GM12878 (cell line): ENCODE data around the gene FCHSD2. TPM values are rescaled to one million over a fixed set of nuclear protein-coding genes. Genes with fewer than 3 reads are reported as not detected.

ENCODE experiments used
- BMI1 ChIP-seq: fragments of 450-650 bp; IDR thresholded peaks from 2 replicates; pipeline ENCODE4 v1.6.1; 2016; ENCODE audit warnings: mild to moderate bottlenecking, moderate library complexity, borderline replicate concordance
- CTCF ChIP-seq, 3 experiments: IDR thresholded peaks in 2 of 3; conservative IDR thresholded peaks in 1 of 3; 2 replicates each; pipeline ENCODE4 v1.5.1; 2011; ENCODE audit warnings: low read depth in 3 of 3, low read length in 3 of 3, mild to moderate bottlenecking in 3 of 3, control low read depth in 2 of 3, moderate library complexity in 2 of 3, inconsistent platforms in 1 of 3, mixed read lengths in 1 of 3; ENCODE audit not compliant: control insufficient read depth in 2 of 3, insufficient read depth in 1 of 3; ENCODE audit errors: extremely low read depth in 1 of 3
- DPF2 ChIP-seq: fragments of 450-650 bp; IDR thresholded peaks from 2 replicates; pipeline ENCODE4 v1.6.1; 2017; ENCODE audit warnings: mild to moderate bottlenecking
- FOXM1 ChIP-seq: IDR thresholded peaks from 2 replicates; pipeline ENCODE4 v1.6.1; 2012; ENCODE audit warnings: low read depth, mild to moderate bottlenecking, inconsistent platforms, low read length, moderate library complexity
- GABPA ChIP-seq: IDR thresholded peaks from 2 replicates; pipeline ENCODE4 v1.6.1; 2014; ENCODE audit warnings: antibody characterized with exemption, low read depth, mild to moderate bottlenecking, inconsistent platforms
- HDAC6 ChIP-seq: fragments of 200-600 bp; sonication (generic); IDR thresholded peaks from one replicate; pipeline ENCODE4 v1.8.0; 2017; ENCODE audit warnings: antibody characterized with exemption; ENCODE audit not compliant: unreplicated experiment
- HSF1 ChIP-seq: fragments of 150-350 bp; IDR thresholded peaks from 2 replicates; pipeline ENCODE4 v1.6.1; 2014; ENCODE audit warnings: mild to moderate bottlenecking, low read depth, low read length
- MAX ChIP-seq: IDR thresholded peaks from 2 replicates; pipeline ENCODE4 v1.6.1; 2012; ENCODE audit warnings: low read depth, low read length, improper control_type of control experiment
- MEF2A ChIP-seq: IDR thresholded peaks from 2 replicates; pipeline ENCODE4 v1.6.1; 2011; ENCODE audit warnings: low read depth, mild to moderate bottlenecking, low read length, moderate library complexity; ENCODE audit not compliant: insufficient read depth
- MLLT1 ChIP-seq: fragments of 450-650 bp; IDR thresholded peaks from 2 replicates; pipeline ENCODE4 v1.6.1; 2016; ENCODE audit warnings: mild to moderate bottlenecking
- MXI1 ChIP-seq: fragments of 150-350 bp; IDR thresholded peaks from 2 replicates; pipeline ENCODE4 v1.6.1; 2011; ENCODE audit warnings: low read depth, mild to moderate bottlenecking, inconsistent platforms, low read length, improper control_type of control experiment
- MYC ChIP-seq: IDR thresholded peaks from 2 replicates; pipeline ENCODE4 v1.6.1; 2011; ENCODE audit warnings: mild to moderate bottlenecking, low read length, moderate library complexity, inconsistent platforms; ENCODE audit not compliant: insufficient read depth, insufficient replicate concordance, insufficient read length, severe bottlenecking
- NFIC ChIP-seq: IDR thresholded peaks from 2 replicates; pipeline ENCODE4 v1.6.1; 2012; ENCODE audit warnings: low read depth, mild to moderate bottlenecking, inconsistent platforms, low read length, moderate library complexity
- NFYB ChIP-seq: IDR thresholded peaks from 2 replicates; pipeline ENCODE4 v1.6.1; 2011; ENCODE audit warnings: low read depth, mild to moderate bottlenecking, low read length, improper control_type of control experiment, moderate library complexity; ENCODE audit not compliant: insufficient read depth
- SIN3A ChIP-seq: IDR thresholded peaks from 2 replicates; pipeline ENCODE4 v1.6.1; 2012; ENCODE audit warnings: low read depth, low read length, improper control_type of control experiment
- SPI1 ChIP-seq: IDR thresholded peaks from 2 replicates; pipeline ENCODE4 v1.6.1; 2011; ENCODE audit warnings: low read depth, mild to moderate bottlenecking, low read length, moderate library complexity, borderline replicate concordance; ENCODE audit not compliant: insufficient read depth
- SUZ12 ChIP-seq: fragments of 200-600 bp; sonication (generic); IDR thresholded peaks from one replicate; pipeline ENCODE4 v1.6.1; 2018; ENCODE audit warnings: antibody characterized with exemption, mild to moderate bottlenecking; ENCODE audit not compliant: unreplicated experiment
- YBX1 ChIP-seq: fragments of 450-650 bp; IDR thresholded peaks from 2 replicates; pipeline ENCODE4 v1.6.1; 2016; ENCODE audit warnings: antibody characterized with exemption
- ZNF24 ChIP-seq: fragments of 450-650 bp; IDR thresholded peaks from 2 replicates; pipeline ENCODE4 v1.6.1; 2017; ENCODE audit warnings: antibody characterized with exemption, mild to moderate bottlenecking
- ZNF384 ChIP-seq: IDR thresholded peaks from 2 replicates; pipeline ENCODE4 v1.6.1; 2012; ENCODE audit warnings: low read depth, mild to moderate bottlenecking, low read length, improper control_type of control experiment, borderline replicate concordance
- ZNF592 ChIP-seq: fragments of 450-650 bp; IDR thresholded peaks from 2 replicates; pipeline ENCODE4 v1.6.1; 2017; ENCODE audit warnings: mild to moderate bottlenecking, moderate library complexity
- ZNF622 ChIP-seq: fragments of 450-650 bp; IDR thresholded peaks from 2 replicates; pipeline ENCODE4 v1.6.1; 2017; ENCODE audit warnings: mild to moderate bottlenecking, inconsistent platforms
- polyA plus RNA-seq, 11 experiments: library from polyadenylated mRNA; depleted of rRNA in 4 of 11; unstranded in 6 of 11; stranded (reverse) in 5 of 11; fragments of >200 nt; fragmentation: Nextera tagmentation in 4 of 11; fragmentation: Illumina TruSeq in 1 of 11; extraction: Ambion mirVana in 4 of 11; extraction: Trizol in 1 of 11; gene quantifications; 1 replicate in 1 of 11; 2 replicates in 10 of 11; pipeline versions ENCODE4 v1.2.1 to v1.2.3, GENCODE V29; 2011 to 2016; ENCODE audit warnings: inconsistent platforms in 2 of 11, missing spikeins in 2 of 11, low read depth in 1 of 11
- total RNA-seq, 4 experiments: library from RNA; depleted of rRNA in 3 of 4; stranded (reverse); fragments of >200 nt in 3 of 4; fragmentation: Illumina TruSeq in 1 of 4; extraction: Trizol in 1 of 4; gene quantifications; 2 replicates each; pipeline versions ENCODE4 v1.2.1 to v1.2.3, GENCODE V29; 2013 to 2021

The FCHSD2 gene
- total and polyA plus RNA-seq, 10 of the 15 experiments (the other 5 are each of a cell fraction or from before 2014, with no cell fraction given) = 13.2 to 89.8 (median 47.8) TPM

- TF ChIP-seq ZNF24 (no peak), HDAC6 (no peak), ZNF384 (no peak), GABPA (0 out of 2 replicates have a peak, but pooled peaks have one; percentile 16), HSF1 (no peak), MLLT1 (no peak), FOXM1 (no peak), SIN3A (no peak), DPF2 (no peak), ZNF592 (no peak), MAX (no peak), MEF2A (peak; percentile 60; the same call in 1 of the 2 replicates), NFYB (no peak), BMI1 (no peak), YBX1 (no peak), MYC (no peak), CTCF (IDR thresholded peaks at IDR 0.05 in 2 of 3, conservative IDR thresholded peaks at IDR 0.05 in 1 of 3; ENCODE audit: control insufficient read depth in 2 of 3, extremely low read depth in 1 of 3, insufficient read depth in 1 of 3, low read depth in 3 of 3, low read length in 3 of 3) (no peak), SPI1 (no peak), NFIC (peak; percentile 69; the same call in 1 of the 2 replicates), SUZ12 (no peak), MXI1 (no peak), ZNF622 (no peak)
Observed at GRCh38 chr11:72951888-72952287, 190.2 kb downstream of the FCHSD2 start (continued).
